NCI-H510A (cell line): ENCODE measurements around the gene TMOD3.
"Not testable (repeated sequence)": the region's sequence is repeated elsewhere in the genome, so short reads cannot be mapped to it uniquely, and the experiment has no call there.

Experiments used
- DNase-seq: peaks from one replicate; lab custom pipeline; 2025; lab: John Stamatoyannopoulos, UW

TMOD3 gene

GRCh38 chr15:51864408-51865056 lies 35.1 kb downstream of the TMOD3 start:
- no peak for DNase-seq

- DNase-seq: no peak
These were observed 35.9 kb downstream of the TMOD3 start for GRCh38 chr15:51865317-51865716.

- no peak for DNase-seq
These were observed 36.7 kb downstream of the TMOD3 start for GRCh38 chr15:51866161-51866560.

- DNase-seq: no peak
These were observed 37.3 kb downstream of the TMOD3 start for GRCh38 chr15:51866751-51867150.

GRCh38 chr15:51869060-51869421 lies 39.6 kb downstream of the TMOD3 start:
- DNase-seq: no peak

- DNase-seq: no peak
These were observed 41.3 kb downstream of the TMOD3 start for GRCh38 chr15:51870774-51871173.

GRCh38 chr15:51874751-51875644 lies 45.5 kb downstream of the TMOD3 start:
- DNase-seq: no peak

- DNase-seq: no peak
These were observed 46.7 kb downstream of the TMOD3 start for GRCh38 chr15:51876169-51876568.

GRCh38 chr15:51878446-51879386 lies 49.3 kb downstream of the TMOD3 start:
- no peak for DNase-seq

- DNase-seq: no peak
These were observed 50.1 kb downstream of the TMOD3 start for GRCh38 chr15:51879555-51879954.

GRCh38 chr15:51883271-51883837 lies 53.9 kb downstream of the TMOD3 start:
- DNase-seq: no peak

GRCh38 chr15:51884041-51884440 lies 54.6 kb downstream of the TMOD3 start:
- DNase-seq: no peak

GRCh38 chr15:51884517-51885236 lies 55.2 kb downstream of the TMOD3 start:
- no peak for DNase-seq

GRCh38 chr15:51885758-51886157 lies 56.3 kb downstream of the TMOD3 start:
- not testable (repeated sequence) for DNase-seq

- no peak for DNase-seq
These were observed 58.6 kb downstream of the TMOD3 start for GRCh38 chr15:51887887-51888592.

GRCh38 chr15:51888593-51889195 lies 59.2 kb downstream of the TMOD3 start:
- DNase-seq: no peak

GRCh38 chr15:51889486-51889885 lies 60.0 kb downstream of the TMOD3 start:
- no peak for DNase-seq

- no peak for DNase-seq
These were observed 75.0 kb downstream of the TMOD3 start for GRCh38 chr15:51904421-51904820.

- no peak for DNase-seq
These were observed 75.5 kb downstream of the TMOD3 start for GRCh38 chr15:51904931-51905330.
